NCI-H187 treated with DMSO at 0.1 percent for 48 hours (cell line): Measurements from ENCODE around the gene KISS1.

ENCODE experiments used
- DNase-seq: peaks from one replicate; lab custom pipeline; 2025; lab: John Stamatoyannopoulos, UW

KISS1 gene

DNA sequence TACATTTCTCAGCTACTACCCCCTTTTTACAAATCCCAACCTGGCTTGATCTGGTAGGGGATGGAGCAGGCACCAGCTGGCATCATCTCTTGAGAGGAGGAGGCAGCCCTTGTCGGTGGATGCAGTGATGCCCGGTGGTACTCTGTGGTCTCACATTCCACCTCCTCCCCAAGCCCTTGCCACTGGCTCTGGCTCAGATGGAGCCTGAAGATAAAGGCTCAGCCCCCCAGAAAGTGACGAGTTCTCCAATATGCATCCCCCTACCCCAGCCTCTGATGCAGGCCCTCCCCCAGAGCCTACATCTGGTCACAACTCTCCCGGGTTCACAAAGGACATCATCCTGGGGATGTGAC is 21.3 kb upstream of the KISS1 start:
- no peak for DNase-seq

DNA sequence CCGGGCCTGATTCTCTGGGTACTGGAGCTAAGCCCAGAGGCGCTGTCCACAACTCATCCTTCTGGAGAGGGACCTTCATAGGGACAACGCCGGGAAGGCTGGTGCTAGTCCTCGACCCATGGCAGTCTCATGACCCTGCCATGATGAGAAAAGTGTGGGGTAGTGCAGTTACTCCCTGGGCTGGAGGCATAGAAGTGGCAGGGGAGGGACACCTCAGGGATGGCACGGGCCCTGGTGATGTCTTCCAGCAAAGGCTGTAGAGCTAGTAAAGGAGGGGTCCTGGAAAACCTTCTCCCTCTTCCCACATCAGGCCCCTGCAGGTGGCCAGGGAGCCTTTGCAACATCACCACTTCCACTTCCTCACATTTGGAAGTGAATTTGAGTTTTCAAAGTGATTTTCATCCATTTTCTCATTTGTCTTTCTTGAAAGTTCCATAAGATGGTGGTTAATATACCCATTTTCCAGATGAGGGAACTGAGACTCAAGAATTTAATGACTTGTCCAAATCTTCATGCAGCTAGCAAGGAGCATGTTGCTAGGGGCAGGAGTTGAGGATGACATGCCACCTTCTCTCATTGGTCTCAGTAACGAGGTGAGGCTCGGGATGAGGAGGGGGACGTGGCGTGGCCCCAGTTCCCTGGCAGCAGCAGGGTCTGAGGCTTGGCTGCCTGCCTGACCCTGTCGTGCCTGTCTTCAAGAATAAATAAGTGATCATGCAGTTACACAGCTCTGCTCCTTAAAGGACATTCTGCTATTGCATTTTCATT is 20.8 kb upstream of the KISS1 start:
- no peak for DNase-seq

DNA sequence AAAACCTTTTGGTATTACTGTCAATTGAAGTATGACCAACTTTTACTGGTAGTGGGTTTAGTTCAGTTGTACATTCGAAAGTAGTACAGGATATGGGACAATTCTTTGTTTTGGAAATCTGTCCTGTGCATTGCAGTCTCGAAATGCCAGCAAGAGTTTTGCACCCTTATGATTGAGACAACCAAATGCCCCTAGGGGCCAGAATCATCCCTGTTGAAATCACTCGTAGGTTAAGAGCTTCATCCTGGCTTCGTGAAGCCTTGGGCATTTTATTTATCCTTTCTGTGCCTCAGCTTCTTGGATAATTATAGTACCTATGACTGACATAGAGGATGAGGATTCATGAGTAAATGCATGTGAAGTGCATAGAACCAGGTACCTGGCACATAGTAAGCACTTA is 19.9 kb upstream of the KISS1 start:
- DNase-seq: no peak

DNA sequence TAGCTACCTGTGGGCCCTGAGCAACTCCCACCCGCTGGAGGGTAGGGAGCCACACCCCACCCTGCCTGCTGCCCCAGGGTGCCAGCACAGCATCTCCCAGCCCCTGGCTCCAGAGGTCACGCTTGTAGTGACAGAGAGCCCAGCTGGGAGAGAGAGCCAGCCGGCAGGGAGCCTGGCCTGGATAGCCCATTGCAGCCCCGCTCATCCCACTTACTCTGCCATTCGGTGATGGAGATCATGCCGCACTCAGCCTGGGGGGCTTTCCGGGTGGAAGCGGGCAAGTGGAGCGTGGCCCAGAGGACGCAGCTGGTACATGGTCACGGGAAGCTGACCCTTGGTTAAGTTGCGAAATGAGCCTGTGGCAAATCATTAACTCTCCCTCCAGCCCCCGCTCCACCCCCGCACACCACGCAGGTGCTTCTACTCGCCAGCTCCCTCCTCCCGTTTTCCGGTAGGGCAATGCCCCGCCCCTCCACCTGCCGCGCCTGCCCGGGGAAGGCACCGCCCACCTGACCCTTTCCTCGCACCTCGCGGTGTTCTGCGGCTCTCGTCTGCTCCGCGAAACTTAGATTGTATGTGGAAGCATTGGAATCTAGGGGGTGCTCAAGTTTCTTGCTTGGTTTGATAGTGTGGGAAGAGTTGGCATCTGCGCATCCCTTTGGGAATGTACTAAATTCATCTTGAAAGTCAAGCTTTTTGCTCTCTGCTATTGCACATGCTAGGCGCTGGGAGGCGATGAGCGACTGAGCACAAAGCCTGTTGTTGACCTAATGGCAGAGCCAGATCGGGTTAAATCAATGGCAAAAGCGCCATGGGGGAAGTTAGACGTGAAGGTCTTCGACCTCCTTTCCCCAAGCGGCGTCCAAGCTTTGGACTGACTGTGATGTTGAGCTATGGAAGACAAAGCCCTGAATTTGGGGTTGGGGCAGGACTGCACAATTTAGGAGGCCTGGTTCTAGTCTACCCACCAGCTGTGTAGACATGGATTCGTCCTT is 17.7 kb upstream of the KISS1 start, which contains the start of gene GOLT1A:
TSS of gene GOLT1A (minus strand) at position 321 of the 995 bp plus-strand sequence. CDS start at position 239, 82 bp downstream.
- peak; percentile 83 for DNase-seq

DNA sequence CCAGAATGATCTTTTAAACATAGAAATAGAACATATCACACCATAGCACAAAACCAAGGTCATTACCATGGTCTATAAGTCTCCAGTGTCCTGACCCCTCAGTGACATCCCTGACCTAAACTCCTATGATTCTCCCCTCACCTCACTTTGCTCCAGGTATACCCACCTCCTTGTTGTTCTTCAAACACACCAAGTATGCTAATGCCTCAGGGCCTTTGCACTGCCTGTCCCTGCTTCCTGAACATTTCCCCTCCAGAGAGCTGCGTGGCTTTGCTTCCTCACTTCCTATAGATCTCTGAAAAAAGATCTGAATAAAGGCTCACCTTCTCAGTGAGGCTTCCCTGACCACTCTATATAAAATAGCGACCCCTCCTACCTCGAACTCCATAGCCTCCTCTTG is 16.4 kb upstream of the KISS1 start:
- no peak for DNase-seq

DNA sequence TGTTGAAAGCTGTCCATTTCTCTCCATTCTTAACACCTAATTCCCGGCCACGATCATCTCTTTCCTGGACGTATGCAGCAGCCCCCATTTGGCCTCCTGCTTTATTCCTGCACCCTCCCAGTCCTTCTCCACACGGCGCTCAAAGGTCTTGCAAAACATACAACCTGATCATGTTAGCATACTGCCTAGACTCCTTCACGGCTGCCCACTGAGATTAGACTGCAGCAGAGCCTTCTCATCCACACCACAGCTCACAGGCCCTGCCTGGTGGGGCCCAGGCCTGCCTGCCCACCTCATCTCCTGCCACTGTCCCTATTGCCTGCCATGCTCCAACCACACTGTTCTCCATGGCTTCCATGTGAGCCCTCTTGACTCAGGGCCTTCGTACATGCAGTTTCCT is 14.8 kb upstream of the KISS1 start:
- DNase-seq: no peak

DNA sequence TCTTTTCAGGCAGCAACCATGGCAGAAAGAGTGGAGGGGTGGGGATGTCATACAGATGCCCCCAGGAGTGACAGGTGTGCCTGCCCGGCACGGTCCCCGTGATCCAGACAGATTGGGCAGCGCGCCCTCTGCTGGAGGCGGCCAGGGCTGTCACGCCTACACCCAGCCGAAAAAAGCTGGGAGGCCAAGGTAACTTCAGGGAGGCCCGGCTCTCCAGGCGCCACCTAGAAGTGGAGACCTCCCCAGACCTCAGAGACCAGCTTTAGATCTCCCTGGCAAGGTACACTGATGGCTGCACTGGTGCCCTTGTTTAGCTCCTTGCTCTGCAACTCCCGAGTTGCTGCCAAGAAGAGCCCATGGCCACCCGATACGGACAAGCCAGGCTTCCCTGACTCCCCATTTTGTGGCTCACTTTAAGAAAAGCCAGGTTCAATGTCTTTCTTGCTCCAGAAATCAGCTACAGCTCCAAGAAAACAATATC is 10.9 kb upstream of the KISS1 start:
- DNase-seq: no peak

DNA sequence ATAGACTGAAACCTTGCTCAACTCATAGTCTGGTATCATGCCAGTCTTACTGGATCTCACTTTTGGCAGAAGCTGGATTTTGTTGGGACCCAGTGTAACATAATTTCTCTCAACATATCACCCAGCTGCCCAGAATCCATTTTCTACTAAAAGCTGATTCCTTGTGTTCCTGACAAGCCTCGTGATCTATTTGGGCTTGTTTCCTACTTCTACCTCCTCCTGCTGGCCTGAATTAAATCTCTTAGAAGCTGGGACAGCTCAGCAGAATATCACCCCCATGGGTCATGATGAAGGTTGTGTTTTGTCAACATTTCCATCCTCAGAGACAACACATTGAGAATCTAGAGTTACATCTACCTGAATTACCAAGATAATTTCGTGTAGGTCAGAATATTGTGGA is 9.8 kb upstream of the KISS1 start:
- DNase-seq: no peak

DNA sequence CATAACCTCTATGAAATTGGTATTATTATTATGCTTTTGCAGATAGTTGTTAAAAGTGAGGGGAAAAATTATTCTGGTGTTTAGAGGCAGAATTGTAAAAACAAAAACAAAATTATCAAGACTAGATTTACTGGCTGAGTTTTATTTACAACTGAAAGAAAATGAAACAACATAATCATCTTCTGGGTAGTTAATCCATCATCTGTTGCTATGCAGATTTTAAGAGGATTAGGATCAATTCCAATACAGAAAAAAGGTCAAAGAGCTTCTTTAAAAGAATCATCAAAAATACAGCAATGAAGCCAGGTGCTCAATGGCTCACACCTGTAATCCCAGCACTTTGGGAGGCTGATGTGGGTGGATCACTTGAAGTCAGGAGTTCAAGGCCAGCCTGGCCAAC is 9.2 kb upstream of the KISS1 start:
- DNase-seq: no peak

DNA sequence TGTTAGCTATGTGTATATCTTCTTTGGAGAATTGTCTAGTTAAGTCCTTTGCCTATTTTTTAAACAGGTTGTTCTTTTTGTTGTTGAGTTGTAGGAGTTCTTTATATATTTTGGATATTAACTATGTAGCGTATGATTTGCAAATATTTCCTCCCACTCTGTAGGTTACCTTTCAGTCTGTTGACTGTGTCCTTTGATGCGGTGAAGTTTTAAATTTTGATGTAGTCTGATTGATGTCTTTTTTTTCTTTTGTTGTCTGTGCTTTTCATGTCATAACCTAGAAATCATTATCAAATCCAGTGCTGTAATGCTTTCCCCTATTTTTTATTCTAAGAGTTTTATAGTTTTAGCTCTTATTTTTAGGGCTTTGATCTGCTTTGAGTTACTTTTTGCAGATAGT is 8.7 kb upstream of the KISS1 start:
- DNase-seq: no peak

DNA sequence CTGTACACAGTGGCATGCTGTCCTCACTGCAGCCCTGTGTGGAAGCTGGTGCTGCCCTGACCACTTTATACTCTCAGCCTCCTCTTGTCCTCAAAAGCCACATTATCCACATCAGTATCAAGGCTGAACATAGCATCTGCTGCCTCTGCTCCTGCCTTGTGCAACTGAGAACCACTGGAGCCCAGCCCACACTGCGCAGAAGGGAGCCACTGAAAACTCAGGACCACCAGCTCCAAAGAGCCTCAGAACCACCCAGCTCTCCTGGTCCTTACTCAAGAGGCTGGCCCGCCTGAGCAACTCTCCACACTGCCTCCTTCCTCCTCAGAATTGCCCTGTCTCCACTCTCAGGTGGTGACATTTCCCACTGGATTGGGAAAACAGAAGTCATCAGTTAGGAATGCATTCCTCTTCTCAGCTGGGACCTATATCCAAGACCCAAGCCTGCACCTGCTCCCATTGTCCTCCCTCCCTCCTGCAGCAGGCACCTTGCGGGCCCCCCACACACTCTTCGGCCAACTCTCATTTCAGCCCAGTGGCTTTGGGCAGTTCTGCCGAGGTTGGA is 7.0 kb upstream of the KISS1 start:
- DNase-seq: no peak

DNA sequence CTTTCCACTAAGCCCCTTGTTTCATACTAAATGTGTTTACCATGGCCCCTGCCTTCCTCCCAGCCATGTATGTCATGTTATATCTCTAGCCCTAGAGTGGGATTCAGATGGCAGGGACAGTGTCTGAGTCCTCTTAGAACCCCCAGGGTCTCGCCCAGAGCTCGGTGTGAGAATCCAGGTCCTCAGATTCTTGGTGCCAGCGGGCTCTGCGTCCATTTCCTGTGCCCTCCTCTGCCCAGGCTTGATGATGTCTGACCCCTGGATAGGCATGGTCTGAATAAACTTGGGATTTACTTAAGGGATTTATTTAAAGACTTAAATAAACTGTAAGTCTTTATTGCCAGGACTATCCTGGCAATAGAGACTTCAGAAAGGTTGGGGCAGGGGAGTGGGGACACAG is 6.2 kb upstream of the KISS1 start:
- no peak for DNase-seq

DNA sequence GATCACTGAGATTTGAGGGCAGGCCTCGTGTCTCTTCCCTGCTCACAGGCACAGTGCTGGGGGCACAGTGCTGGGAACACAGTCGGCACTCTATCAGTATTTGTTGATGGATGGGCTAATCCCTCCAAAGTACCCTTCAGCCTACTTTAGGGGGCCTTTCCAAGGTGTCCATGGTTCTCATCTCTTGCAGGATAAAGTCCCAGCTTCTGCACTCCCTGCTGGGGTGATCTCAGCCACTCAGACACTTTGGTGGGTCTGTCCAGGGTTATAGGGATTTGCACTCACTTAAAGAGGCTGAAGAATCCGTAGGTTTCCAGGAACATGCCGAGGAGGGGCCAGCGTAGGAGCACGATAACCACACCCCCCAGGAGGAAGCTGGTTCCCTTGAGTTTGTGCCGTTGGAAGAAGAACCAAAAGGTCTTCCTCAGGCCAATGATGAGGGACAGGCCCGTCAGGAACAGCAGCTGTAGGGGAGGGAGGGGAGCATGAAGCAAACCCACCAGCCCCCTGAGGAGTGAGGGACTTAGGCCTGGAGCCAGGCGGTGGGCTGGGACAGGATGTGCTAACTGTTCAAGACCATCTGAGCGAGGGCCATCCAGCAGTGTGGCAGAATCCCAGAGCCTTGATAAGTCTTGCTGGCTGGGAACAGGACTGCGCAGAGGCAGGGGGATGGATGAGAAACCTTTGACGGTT is 5.2 kb upstream of the KISS1 start:
- no peak for DNase-seq

DNA sequence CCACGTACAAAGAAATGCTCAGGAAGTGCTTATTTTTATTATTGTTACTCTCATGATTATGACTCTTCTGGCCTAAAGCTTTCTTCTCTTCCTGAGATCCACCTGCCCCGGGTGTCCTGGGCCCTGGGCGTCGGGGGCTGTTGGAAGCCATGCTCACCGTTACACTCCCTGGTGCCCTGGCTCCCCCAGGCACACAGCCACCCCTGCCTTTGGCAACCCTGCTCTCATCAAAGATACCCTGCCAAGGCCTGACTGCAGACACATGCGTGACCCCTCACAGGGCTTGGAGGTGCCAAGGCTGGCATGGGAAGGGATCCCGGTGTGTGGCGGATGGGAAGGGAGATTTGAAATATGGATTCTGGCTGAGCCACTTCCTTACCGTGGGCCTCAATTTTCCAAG is 3.3 kb upstream of the KISS1 start:
- DNase-seq: no peak

DNA sequence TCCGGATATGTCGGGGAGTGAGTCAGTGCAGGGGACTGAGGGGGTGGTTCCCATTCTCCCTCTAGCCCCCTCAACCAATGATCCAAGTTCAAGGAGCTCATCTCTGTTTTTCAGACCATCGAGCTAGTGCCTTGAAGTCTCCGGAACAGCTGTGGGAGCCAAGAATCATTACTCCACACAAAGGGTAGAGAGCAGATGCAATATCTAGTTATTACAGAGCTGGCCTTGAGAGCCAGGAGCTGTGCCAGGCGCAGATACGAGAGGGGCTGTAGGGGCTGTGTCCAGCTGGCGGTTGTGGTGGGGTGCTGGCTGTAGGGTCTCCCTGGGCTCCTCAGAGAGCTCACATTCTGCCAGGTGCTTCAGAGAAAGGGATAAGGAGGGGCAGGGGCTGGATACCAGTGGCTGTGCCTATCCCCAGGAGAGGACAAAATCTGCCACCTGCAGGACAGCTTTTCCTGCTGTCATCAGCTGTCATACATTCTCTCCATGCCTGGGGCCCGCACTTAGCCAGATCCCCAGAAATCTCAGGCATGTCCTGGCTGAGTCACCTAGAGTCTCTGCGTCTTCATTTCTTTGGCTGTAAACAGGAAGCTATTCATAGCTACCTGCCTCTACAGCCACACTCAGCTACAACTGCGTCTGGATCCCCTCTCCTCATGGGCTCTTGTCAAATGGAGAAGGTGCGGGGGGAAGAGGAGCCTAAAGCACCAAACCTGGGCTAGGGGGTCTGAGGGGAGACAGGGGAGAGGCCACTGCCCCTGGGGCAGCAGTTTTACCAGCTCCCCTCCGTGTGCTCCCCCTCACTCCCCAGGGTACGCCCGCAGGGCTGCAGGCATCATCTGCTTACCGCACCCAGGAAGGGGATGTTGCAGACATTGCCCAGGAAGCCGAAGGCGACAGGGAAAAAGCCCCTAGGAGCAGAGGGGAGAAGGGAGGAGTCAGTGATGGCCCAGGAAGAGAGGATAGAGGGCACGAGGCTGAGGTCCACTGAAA is 2.4 kb upstream of the KISS1 start:
- DNase-seq: no peak

DNA sequence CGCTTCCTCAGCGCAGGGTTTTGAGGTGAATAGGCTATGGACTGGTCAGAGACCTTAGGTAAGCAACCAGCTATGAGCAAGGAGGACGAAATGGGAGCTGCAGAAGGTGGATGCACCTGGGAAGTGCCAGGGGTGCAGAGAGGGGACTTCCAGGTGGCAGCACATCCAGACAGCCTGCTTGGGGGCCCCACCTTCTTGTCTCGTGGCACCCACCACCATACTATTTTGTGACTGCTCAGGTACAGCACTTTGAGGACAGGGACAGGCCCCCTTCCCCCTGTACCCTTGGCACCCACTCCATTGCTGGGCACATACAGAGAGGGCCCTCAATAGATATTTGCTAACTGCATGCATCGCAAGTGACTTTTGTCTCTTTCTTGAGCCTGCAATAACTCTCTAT is 777 bp upstream of the KISS1 start:
- DNase-seq: no peak

DNA sequence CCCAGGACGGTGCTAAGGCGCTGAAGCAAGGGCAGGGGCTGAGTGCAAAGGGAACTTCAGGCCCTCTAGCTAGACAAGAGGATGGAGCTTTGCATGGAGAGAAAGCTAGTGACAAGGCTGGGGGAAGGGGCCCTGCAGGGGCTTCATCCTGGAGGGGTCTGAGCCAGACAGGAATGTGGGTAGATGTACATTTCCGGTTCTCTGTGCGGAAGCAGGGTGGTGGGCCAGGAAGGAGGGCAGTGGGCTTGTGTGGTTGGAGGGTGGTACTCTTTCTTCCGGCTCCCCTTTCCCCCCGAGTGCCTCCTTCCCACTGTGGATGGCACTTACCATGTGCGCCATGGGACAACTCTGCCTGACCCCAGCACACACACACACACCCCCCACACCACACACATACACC is 1.5 kb downstream of the KISS1 start:
- no peak for DNase-seq

DNA sequence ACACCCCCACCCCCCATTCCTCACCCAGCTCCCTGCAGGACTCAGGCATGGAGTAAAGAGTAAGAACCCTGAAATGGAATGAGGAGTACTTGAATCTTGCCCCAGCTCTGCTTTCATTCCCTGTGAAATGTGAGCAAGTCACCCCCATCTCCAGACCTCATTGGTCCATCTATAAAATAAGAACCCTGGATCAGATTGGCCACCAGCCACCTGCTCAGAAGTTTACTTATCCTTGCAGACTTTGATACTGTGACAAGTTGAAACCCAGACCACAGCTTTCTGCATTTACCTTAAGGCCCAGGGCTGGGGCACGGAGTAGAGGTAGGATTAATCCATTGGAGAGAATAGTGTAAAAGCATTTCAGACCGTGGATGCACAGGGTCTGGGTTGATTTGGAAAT is 2.2 kb downstream of the KISS1 start:
- no peak for DNase-seq

DNA sequence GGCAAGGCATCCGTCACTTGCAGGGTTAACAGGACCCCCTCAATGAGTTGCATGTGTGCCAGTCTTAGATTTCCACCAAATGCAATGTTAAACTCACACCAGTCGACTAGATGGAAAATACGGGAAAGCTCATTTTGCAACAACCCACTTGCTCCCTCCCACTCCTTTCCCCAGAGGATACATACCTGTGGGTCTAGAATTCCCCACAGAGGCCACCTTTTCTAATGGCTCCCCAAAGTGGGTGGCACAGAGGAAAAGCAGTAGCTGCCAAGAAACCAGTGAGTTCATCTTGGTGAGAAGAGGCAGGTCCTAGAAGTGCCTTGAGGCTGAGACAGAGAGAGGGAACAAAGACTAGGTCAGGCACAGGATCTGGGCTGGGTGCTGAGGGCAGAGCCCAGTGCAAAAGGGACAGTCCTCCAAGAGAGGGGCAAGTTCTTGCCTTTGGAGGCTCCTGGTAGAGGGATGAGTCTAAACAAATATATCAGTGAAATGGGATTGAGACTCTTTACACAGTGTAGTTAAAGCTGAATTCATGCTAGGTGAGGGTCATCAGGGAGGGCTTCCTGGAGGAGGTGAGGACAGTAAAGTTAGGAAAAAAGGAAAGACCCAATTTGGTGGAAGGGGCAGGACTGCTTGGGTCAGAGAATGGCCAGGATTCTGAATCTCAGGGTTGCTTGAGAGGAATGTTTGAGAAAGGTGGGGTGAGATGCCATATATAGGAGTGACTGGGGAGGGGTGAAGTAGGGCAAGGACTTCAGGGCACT is 3.5 kb downstream of the KISS1 start:
- no peak for DNase-seq

DNA sequence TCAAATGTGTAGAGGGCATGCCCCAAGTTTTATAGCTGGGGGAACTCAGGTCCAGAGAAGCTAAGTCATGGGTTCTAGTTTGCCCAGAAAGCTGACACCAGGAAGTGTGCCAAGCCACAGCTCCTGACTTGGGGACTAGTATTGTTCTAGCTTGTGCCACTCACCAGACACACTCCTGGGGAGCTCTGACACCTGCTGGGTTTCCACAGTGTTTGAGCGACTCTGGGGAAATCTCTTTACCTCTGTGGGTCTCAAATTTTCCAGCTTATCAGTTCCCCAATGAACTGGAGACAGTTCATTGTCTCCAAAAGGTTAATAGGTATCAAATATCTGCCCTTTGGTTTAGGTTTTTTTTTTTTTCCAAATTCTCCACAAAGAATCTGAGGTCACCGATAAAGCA is 4.2 kb downstream of the KISS1 start:
- no peak for DNase-seq
